Activated B cell treated with CpG ODN at 0.5 μM for 24 hours (primary cell): ENCODE measurements around the gene MYL6. TPM values are rescaled to one million over a fixed set of nuclear protein-coding genes. Genes with fewer than 3 reads are reported as not detected.
A peak's percentile ranks its signal among the peaks of the same experiment; 100 is the strongest.

Experiments used
- ATAC-seq: fragments of 200-7000 bp; cut with Tn5 transposase; one replicate; pipeline ENCODE4 v1.10.0; 2021; ENCODE audit warnings: low read depth, mild to moderate bottlenecking, moderate library complexity
- CTCF ChIA-PET: fragments of 350-600 bp; sonication (Branson Sonifier 250); formaldehyde crosslinking; loops from one replicate; lab custom pipeline; 2021; ENCODE audit warnings: antibody characterized with exemption; lab: Charles Lee
- POLR2A ChIA-PET: fragments of 350-600 bp; sonication (Branson Sonifier 250); formaldehyde crosslinking; loops from one replicate; lab custom pipeline; 2021; ENCODE audit warnings: antibody characterized with exemption; lab: Charles Lee
- DNase-seq: peaks from one replicate; pipeline ENCODE4 v3.0.0; 2022
- H3K27ac Mint-ChIP-seq: one replicate; pipeline ENCODE4 v1.8.0; 2020; ENCODE audit warnings: mixed read lengths
- H3K27me3 Mint-ChIP-seq: one replicate; pipeline ENCODE4 v1.8.0; 2021; ENCODE audit warnings: mixed read lengths
- H3K36me3 Mint-ChIP-seq: one replicate; pipeline ENCODE4 v1.8.0; 2021; ENCODE audit warnings: low read depth, mixed read lengths
- H3K4me1 Mint-ChIP-seq: one replicate; pipeline ENCODE4 v1.8.0; 2021; ENCODE audit warnings: mixed read lengths
- H3K4me3 Mint-ChIP-seq: one replicate; pipeline ENCODE4 v1.8.0; 2020; ENCODE audit warnings: mild to moderate bottlenecking, mixed read lengths
- H3K9me3 Mint-ChIP-seq: one replicate; pipeline ENCODE4 v1.8.0; 2020; ENCODE audit warnings: mixed read lengths
- intact Hi-C: fragments of 100-400 bp; cut with micrococcal nuclease; formaldehyde crosslinking; loops from one replicate; pipeline ENCODE4 v1.15.1; 2024
- total RNA-seq: library from RNA; stranded (reverse); gene quantifications from 2 replicates; pipeline ENCODE4 v1.2.3, GENCODE V29; 2022
- TF ChIP-seq, protein P1 (sequence below): fragments of 200-600 bp; IDR thresholded peaks from one replicate; pipeline ENCODE4 v1.8.0; 2022; ENCODE audit warnings: antibody characterized with exemption, mild to moderate bottlenecking

Gene MYL6
- total RNA-seq, result 921 and 1,059 TPM in 2 replicates

DNA sequence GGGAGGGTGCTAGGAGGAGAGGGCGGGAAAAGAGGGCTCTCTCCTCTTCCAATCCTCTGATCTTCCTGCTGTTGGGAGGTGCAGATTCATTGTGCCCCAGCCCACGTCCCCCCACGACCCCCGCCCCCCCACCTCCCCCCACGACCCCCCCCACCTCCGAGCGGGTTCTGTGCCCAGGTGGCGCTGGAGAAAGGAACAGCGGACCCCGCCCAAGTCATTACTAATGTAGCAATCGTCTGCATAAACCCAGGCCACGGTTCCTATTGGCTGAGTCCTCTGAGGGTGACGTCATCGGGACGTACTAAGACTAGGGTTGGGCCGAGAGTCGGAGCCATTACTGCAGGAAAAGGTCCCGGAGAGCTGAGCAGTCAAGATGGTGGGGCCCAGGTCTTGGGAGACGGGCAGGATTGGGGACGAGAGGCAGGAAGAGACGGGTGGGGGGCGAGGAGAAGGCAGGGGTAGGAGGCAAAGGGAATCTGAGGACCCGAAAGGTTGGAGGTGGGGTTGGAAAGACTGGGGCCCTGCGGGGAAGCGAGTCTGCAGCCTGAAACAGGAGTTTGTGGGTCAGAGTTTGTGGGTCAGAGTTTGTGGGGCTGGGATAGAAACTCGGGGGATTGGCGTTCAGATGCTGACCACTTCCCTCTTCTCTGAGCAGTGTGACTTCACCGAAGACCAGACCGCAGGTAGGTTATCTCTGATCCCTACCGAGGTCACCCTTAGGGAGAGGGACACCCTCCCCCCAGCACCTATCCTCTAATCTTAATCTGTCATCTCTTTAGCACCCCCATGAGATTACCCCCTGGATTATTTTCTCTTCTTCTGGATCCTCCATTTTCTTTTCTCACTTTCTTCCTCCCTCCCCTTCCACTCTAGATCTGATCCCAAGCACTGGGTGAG is at the start of gene MYL6:
MYL6 (plus strand) TSS at position 331 of the 897 bp plus-strand sequence; CDS start at position 374, 43 bp downstream.
- H3K36me3 Mint-ChIP-seq, result peaks cover 61% of the 10 kb centered on the region
- ATAC-seq (peak; percentile 86), DNase-seq (peak; percentile 70)
- H3K27ac Mint-ChIP-seq, result peak within 1 kb of the TSS; percentile 95
- no peaks in the 10 kb centered on the region for H3K27me3 Mint-ChIP-seq
- no peaks in the 10 kb centered on the region for H3K9me3 Mint-ChIP-seq
- TF ChIP-seq, protein P1, sequence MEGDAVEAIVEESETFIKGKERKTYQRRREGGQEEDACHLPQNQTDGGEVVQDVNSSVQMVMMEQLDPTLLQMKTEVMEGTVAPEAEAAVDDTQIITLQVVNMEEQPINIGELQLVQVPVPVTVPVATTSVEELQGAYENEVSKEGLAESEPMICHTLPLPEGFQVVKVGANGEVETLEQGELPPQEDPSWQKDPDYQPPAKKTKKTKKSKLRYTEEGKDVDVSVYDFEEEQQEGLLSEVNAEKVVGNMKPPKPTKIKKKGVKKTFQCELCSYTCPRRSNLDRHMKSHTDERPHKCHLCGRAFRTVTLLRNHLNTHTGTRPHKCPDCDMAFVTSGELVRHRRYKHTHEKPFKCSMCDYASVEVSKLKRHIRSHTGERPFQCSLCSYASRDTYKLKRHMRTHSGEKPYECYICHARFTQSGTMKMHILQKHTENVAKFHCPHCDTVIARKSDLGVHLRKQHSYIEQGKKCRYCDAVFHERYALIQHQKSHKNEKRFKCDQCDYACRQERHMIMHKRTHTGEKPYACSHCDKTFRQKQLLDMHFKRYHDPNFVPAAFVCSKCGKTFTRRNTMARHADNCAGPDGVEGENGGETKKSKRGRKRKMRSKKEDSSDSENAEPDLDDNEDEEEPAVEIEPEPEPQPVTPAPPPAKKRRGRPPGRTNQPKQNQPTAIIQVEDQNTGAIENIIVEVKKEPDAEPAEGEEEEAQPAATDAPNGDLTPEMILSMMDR, result no peak
- peaks cover 48% of the 10 kb centered on the region for H3K4me1 Mint-ChIP-seq
- ChIA-PET CTCF (interaction anchor here (1.0 to 2.0 kb wide), 5 partner anchors 29 to 184 kb away, joined by 3 to 13 read pairs (median 5); partner anchors contain the start of genes RAB5B and SMARCC2), POLR2A (interaction anchor here (0.7 to 4.3 kb wide), 12 partner anchors 17 to 176 kb away, joined by 3 to 67 read pairs (median 5); partner anchors contain the start of genes CNPY2, ESYT1, PA2G4 and PAN2)
- peak within 1 kb of the TSS; percentile 94 for H3K4me3 Mint-ChIP-seq
- intact Hi-C loops, result loop anchor here (1.0 kb wide), 5 partner anchors 32 to 185 kb away; partner anchors contain the start of genes RNF41 and ZC3H10

DNA sequence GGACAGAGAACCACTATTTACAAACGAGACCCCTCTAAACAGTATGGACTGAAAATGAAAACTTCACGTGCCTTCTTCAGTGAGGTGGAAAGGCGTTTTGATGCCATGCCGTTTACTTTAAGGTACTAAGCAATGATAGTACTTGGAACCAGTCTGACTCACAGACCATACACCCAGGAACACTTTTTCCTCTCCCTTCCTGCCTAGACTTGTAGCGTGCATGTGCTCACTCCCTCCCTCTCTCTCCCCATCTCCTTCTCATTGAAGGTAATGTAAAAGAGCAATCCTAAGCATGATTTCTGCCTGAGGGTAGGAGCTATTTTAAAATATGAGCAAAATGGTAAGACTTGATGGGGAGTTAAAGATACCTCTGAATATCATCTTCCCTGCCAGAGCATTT is 47.6 kb upstream of the MYL6 start:
- Mint-ChIP-seq H3K4me3 (no peak overlapping the region), H3K27ac (no peak overlapping the region), H3K36me3 (peaks cover 75% of the 10 kb centered on the region), H3K27me3 (no peaks in the 10 kb centered on the region), H3K4me1 (peaks cover 14% of the 10 kb centered on the region), H3K9me3 (no peaks in the 10 kb centered on the region)
- ChIA-PET CTCF (interaction anchor here (1.3 to 1.6 kb wide), 2 partner anchors 16 to 79 kb away, joined by 3 to 4 read pairs; partner anchors contain the start of gene SMARCC2), POLR2A (interaction anchor here (1.5 kb wide), 1 partner anchor 48 kb away, joined by 4 read pairs; the partner anchor contains the start of gene MYL6)
- ATAC-seq, result no peak
- intact Hi-C loops, result no loop called here
- DNase-seq, result no peak
- TF ChIP-seq, protein P1, result no peak

DNA sequence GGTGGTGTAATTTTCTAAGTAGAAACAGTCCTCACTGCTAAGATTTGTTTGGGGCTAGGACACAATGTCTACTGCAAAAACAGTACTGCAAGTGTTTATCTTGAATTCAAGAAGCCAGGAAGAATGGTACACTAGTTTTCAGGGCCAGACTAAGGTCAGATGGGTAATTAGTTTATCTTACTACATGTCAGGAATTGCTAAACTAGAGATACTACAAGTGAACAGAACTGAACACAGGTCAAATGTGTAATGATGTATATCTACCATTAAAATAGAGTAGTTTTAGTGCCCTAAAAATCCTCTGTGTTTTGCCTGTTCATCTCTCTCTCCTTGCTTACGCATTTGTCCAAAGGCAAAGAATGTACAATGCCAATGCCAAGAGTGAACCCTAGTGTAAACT is 44.1 kb upstream of the MYL6 start:
- Mint-ChIP-seq H3K4me1 (peaks cover 28% of the 10 kb centered on the region), H3K9me3 (no peaks in the 10 kb centered on the region), H3K36me3 (peaks cover 68% of the 10 kb centered on the region), H3K27ac (peak overlapping the region; percentile 12), H3K27me3 (no peaks in the 10 kb centered on the region), H3K4me3 (no peak overlapping the region)
- ATAC-seq, result no peak
- CTCF ChIA-PET, result no interaction called here
- TF ChIP-seq, protein P1, result no peak
- intact Hi-C loops, result no loop called here
- POLR2A ChIA-PET, result no interaction called here
- DNase-seq, result no peak

DNA sequence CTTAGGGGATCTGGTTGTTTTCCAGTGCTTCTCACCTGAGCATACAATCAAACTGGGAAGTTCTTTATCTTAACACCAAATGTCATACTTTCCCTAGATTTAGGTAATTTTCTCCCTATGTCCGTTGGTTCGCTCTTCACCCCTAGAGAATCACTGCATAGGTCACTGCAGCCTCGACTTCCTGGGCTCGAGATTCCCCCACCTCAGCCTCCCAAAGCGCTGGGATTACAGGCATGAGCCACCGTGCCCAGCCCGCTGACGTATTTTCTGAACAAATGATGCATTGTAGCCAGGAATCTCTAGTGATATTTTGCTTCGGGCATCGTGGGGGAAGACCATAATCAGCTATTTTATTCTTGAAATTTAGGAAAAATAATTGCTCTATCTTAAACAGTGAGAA is 42.8 kb upstream of the MYL6 start:
- intact Hi-C loops, result loop anchor here (5.0 kb wide), 5 partner anchors 298 to 1407 kb away; partner anchors contain the start of genes DDIT3, MBD6, NAB2 and NACA
- H3K36me3 Mint-ChIP-seq, result peaks cover 66% of the 10 kb centered on the region
- H3K4me3 Mint-ChIP-seq, result peak overlapping the region; percentile 100
- H3K27ac Mint-ChIP-seq, result peak overlapping the region; percentile 99
- no peaks in the 10 kb centered on the region for H3K27me3 Mint-ChIP-seq
- DNase-seq, result no peak
- peaks cover 37% of the 10 kb centered on the region for H3K4me1 Mint-ChIP-seq
- no peak for ATAC-seq
- H3K9me3 Mint-ChIP-seq, result no peaks in the 10 kb centered on the region
- POLR2A ChIA-PET, result interaction anchor here (0.6 to 5.0 kb wide), 12 partner anchors 8 to 400 kb away, joined by 3 to 112 read pairs (median 7); partner anchors contain the start of genes BLOC1S1, ESYT1, PA2G4 and RAB5B
- TF ChIP-seq, protein P1, result no peak
- CTCF ChIA-PET, result no interaction called here
